ENCODE measurements around the gene FOCAD. TPM values are rescaled to one million over a fixed set of nuclear protein-coding genes. Genes with fewer than 3 reads are reported as not detected.

Gene FOCAD
- total RNA-seq, 1 donor from 2014 or later = 146 TPM

DNA sequence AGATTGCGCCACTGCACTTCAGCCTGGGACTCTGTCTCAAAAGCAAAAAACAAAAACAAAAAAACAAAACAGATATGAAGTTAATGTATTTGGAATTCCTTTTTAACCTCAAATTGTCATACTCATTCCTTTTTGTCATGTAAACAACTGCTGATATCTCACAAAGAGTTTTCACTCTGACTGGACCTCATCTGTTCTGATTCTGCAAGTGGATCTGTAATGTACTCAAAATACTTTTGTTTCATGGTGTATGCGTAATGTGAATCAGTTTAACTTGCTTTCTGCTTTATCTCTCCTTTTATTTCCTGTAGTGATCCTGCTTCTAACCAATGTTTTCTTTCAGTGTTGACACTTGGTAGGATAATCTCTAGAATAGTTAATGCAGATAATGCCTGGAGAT, 106.7 kb downstream of the FOCAD start:
- TF ChIP-seq, protein P1, sequence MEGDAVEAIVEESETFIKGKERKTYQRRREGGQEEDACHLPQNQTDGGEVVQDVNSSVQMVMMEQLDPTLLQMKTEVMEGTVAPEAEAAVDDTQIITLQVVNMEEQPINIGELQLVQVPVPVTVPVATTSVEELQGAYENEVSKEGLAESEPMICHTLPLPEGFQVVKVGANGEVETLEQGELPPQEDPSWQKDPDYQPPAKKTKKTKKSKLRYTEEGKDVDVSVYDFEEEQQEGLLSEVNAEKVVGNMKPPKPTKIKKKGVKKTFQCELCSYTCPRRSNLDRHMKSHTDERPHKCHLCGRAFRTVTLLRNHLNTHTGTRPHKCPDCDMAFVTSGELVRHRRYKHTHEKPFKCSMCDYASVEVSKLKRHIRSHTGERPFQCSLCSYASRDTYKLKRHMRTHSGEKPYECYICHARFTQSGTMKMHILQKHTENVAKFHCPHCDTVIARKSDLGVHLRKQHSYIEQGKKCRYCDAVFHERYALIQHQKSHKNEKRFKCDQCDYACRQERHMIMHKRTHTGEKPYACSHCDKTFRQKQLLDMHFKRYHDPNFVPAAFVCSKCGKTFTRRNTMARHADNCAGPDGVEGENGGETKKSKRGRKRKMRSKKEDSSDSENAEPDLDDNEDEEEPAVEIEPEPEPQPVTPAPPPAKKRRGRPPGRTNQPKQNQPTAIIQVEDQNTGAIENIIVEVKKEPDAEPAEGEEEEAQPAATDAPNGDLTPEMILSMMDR (IDR thresholded peaks at IDR 0.05) = no peak
- TF ChIP-seq EZH2 (IDR thresholded peaks at IDR 0.05) = no peak
- H3K4me3 Mint-ChIP-seq = no peak overlapping the region

GRCh38 chr9:20791682-20792081, 107.6 kb downstream of the FOCAD start:
- TF ChIP-seq, protein P1 (IDR thresholded peaks at IDR 0.05) = no peak
- TF ChIP-seq EZH2phosphoT487 (IDR thresholded peaks at IDR 0.05) (no peak), EZH2 (IDR thresholded peaks at IDR 0.05) (no peak)
- no peaks in the 10 kb centered on the region for H3K27me3 ChIP-seq
- H3K27me3 Mint-ChIP-seq (ENCODE audit: insufficient read depth, low read depth) = no peaks in the 10 kb centered on the region
- H3K4me1 Mint-ChIP-seq = peaks cover 9% of the 10 kb centered on the region
- no peaks in the 10 kb centered on the region for H3F3A ChIP-seq (ENCODE audit: low read depth)
- no peaks in the 10 kb centered on the region for H4K20me1 ChIP-seq (ENCODE audit: low read depth)
- no peak overlapping the region for H3K9ac ChIP-seq
- peaks cover 6% of the 10 kb centered on the region for H3K9me3 Mint-ChIP-seq
- no peak overlapping the region for H3K27ac Mint-ChIP-seq
- H3K4me3 ChIP-seq = no peak overlapping the region
- H2AFZ ChIP-seq (replicated peaks) = no peak overlapping the region
- H3K27ac ChIP-seq = no peak overlapping the region
- peaks cover 4% of the 10 kb centered on the region for H3K79me2 ChIP-seq (ENCODE audit: low read depth)
- no peaks in the 10 kb centered on the region for H3K36me3 ChIP-seq
- no peaks in the 10 kb centered on the region for H3K9me3 ChIP-seq (ENCODE audit: low read depth)
- no peak for DNase-seq (ENCODE audit: low spot score)
- H3K4me3 Mint-ChIP-seq = no peak overlapping the region
- no peak overlapping the region for H3K4me2 ChIP-seq
- H3K36me3 Mint-ChIP-seq = peaks cover 19% of the 10 kb centered on the region
- H3K4me1 ChIP-seq = no peaks in the 10 kb centered on the region

More for the DNA sequence above, 106.7 kb downstream of the FOCAD start:
- Histone ChIP-seq H3K9ac (no peak overlapping the region), H3K4me3 (no peak overlapping the region), H3K27ac (no peak overlapping the region), H3K4me1 (no peaks in the 10 kb centered on the region), H3F3A (ENCODE audit: low read depth) (no peaks in the 10 kb centered on the region), H3K36me3 (no peaks in the 10 kb centered on the region), H3K27me3 (no peaks in the 10 kb centered on the region), H3K9me3 (ENCODE audit: low read depth) (no peaks in the 10 kb centered on the region), H3K79me2 (ENCODE audit: low read depth) (no peaks in the 10 kb centered on the region), H3K4me2 (no peak overlapping the region), H2AFZ (replicated peaks) (no peak overlapping the region), H4K20me1 (ENCODE audit: low read depth) (no peaks in the 10 kb centered on the region)
- H3K27me3 Mint-ChIP-seq (ENCODE audit: insufficient read depth, low read depth) = no peaks in the 10 kb centered on the region
- DNase-seq (ENCODE audit: low spot score) = no peak
- peaks cover 19% of the 10 kb centered on the region for H3K36me3 Mint-ChIP-seq
- H3K9me3 Mint-ChIP-seq = peaks cover 3% of the 10 kb centered on the region
- no peak overlapping the region for H3K27ac Mint-ChIP-seq
- H3K4me1 Mint-ChIP-seq = peaks cover 9% of the 10 kb centered on the region

- Histone ChIP-seq H3F3A (ENCODE audit: low read depth) (no peaks in the 10 kb centered on the region), H3K27me3 (no peaks in the 10 kb centered on the region), H3K36me3 (no peaks in the 10 kb centered on the region), H3K4me2 (no peak overlapping the region), H2AFZ (replicated peaks) (no peak overlapping the region), H3K79me2 (ENCODE audit: low read depth) (no peaks in the 10 kb centered on the region), H4K20me1 (ENCODE audit: low read depth) (no peaks in the 10 kb centered on the region), H3K9me3 (ENCODE audit: low read depth) (no peaks in the 10 kb centered on the region), H3K4me1 (no peaks in the 10 kb centered on the region), H3K9ac (no peak overlapping the region), H3K27ac (no peak overlapping the region), H3K4me3 (no peak overlapping the region)
- Mint-ChIP-seq H3K4me3 (no peak overlapping the region), H3K36me3 (peaks cover 11% of the 10 kb centered on the region), H3K27ac (no peak overlapping the region), H3K4me1 (peaks cover 16% of the 10 kb centered on the region), H3K27me3 (ENCODE audit: insufficient read depth, low read depth) (no peaks in the 10 kb centered on the region), H3K9me3 (no peaks in the 10 kb centered on the region)
- TF ChIP-seq EZH2phosphoT487 (IDR thresholded peaks at IDR 0.05) (no peak), EZH2 (IDR thresholded peaks at IDR 0.05) (no peak)
- TF ChIP-seq, protein P1 (IDR thresholded peaks at IDR 0.05) = no peak
- no peak for DNase-seq (ENCODE audit: low spot score)
These were observed 120.6 kb downstream of the FOCAD start for GRCh38 chr9:20804489-20805250.

Measured in neural progenitor cell (in vitro differentiated cells).